Progenitor cell of endocrine pancreas (in vitro differentiated cells): Measurements from ENCODE around the gene NAV3. TPM values are rescaled to one million over a fixed set of nuclear protein-coding genes. Genes with fewer than 3 reads are reported as not detected.

Experiments used
- DNase-seq: peaks from one replicate; pipeline ENCODE4 v3.0.0; 2021; ENCODE audit warnings: low spot score; ENCODE audit not compliant: unreplicated experiment
- H3K27ac Mint-ChIP-seq: 2 replicates; pipeline ENCODE4 v1.8.0; 2021; ENCODE audit warnings: mild to moderate bottlenecking, moderate library complexity, mixed read lengths
- H3K27me3 Mint-ChIP-seq: 2 replicates; pipeline ENCODE4 v1.8.0; 2021; ENCODE audit warnings: mixed read lengths
- H3K36me3 Mint-ChIP-seq: 2 replicates; pipeline ENCODE4 v1.8.0; 2022; ENCODE audit warnings: mixed read lengths; ENCODE audit not compliant: insufficient read depth
- H3K4me1 Mint-ChIP-seq: 2 replicates; pipeline ENCODE4 v1.8.0; 2021; ENCODE audit warnings: low read depth, mixed read lengths
- H3K4me3 Mint-ChIP-seq: 2 replicates; pipeline ENCODE4 v1.8.0; 2021; ENCODE audit warnings: low read depth, mild to moderate bottlenecking, moderate library complexity, mixed read lengths
- H3K9me3 Mint-ChIP-seq: 2 replicates; pipeline ENCODE4 v1.8.0; 2021; ENCODE audit warnings: low read depth, mixed read lengths
- total RNA-seq: library from RNA; stranded (reverse); gene quantifications from 2 replicates; pipeline ENCODE4 v1.2.1, GENCODE V29; 2021
- TF ChIP-seq, protein P1 (sequence below): fragments of 200-600 bp; sonication (generic); IDR thresholded peaks from one replicate; pipeline ENCODE4 v1.5.0; 2021; ENCODE audit warnings: antibody characterized with exemption, mild to moderate bottlenecking; ENCODE audit not compliant: unreplicated experiment

NAV3 gene
- total RNA-seq, 1 donor from 2014 or later: 11.5 TPM

GRCh38 chr12:77947330-77947729, 116.6 kb downstream of the NAV3 start:
- DNase-seq: no peak
- H3K4me1 Mint-ChIP-seq: no peaks in the 10 kb centered on the region
- no peaks in the 10 kb centered on the region for H3K36me3 Mint-ChIP-seq
- TF ChIP-seq, protein P1, sequence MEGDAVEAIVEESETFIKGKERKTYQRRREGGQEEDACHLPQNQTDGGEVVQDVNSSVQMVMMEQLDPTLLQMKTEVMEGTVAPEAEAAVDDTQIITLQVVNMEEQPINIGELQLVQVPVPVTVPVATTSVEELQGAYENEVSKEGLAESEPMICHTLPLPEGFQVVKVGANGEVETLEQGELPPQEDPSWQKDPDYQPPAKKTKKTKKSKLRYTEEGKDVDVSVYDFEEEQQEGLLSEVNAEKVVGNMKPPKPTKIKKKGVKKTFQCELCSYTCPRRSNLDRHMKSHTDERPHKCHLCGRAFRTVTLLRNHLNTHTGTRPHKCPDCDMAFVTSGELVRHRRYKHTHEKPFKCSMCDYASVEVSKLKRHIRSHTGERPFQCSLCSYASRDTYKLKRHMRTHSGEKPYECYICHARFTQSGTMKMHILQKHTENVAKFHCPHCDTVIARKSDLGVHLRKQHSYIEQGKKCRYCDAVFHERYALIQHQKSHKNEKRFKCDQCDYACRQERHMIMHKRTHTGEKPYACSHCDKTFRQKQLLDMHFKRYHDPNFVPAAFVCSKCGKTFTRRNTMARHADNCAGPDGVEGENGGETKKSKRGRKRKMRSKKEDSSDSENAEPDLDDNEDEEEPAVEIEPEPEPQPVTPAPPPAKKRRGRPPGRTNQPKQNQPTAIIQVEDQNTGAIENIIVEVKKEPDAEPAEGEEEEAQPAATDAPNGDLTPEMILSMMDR: no peak
- H3K27me3 Mint-ChIP-seq: no peaks in the 10 kb centered on the region
- H3K4me3 Mint-ChIP-seq: no peak overlapping the region
- no peak overlapping the region for H3K27ac Mint-ChIP-seq
- H3K9me3 Mint-ChIP-seq: peaks cover 6% of the 10 kb centered on the region

DNA sequence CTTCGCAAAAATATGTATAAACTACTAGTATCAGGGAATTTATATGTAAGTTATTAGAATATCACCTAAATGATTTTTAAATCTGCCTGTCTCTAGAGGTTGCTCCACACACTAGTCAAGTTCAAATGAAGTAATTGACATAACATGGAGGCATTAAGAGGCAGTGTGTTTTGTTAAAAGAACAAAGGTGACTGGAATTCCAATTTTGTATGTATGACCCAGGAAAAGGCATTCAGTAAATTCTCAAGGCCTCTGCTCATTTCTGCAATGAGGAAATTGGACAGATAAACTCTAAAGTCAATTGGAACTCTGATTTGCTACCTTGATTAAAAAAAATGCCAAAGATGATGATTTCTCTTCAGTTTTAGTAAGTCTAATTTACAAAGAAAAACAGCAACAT, 117.1 kb downstream of the NAV3 start:
- H3K36me3 Mint-ChIP-seq: no peaks in the 10 kb centered on the region
- H3K27ac Mint-ChIP-seq: no peak overlapping the region
- no peaks in the 10 kb centered on the region for H3K27me3 Mint-ChIP-seq
- no peak overlapping the region for H3K4me3 Mint-ChIP-seq
- TF ChIP-seq, protein P1: no peak
- no peak for DNase-seq
- peaks cover 6% of the 10 kb centered on the region for H3K9me3 Mint-ChIP-seq
- H3K4me1 Mint-ChIP-seq: no peaks in the 10 kb centered on the region

DNA sequence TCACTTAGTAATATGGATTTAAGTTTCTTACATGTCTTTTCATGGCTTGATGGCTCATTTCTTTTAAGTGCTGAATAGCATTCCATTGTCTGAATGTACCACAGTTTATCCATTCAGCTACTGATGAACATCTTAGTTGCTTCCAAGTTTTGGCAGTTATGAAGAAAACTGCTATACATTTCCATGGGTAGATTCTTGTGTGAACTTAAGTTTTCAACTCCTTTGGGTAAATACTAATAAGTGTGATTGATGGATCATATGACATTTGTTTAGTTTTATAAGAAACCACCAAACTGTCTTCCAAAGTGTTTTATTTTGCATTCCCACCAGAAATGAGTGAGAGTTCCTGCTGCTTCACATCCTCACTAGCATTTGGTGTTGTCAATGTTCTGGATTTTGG, 119.2 kb downstream of the NAV3 start:
- H3K27ac Mint-ChIP-seq: no peak overlapping the region
- H3K4me1 Mint-ChIP-seq: no peaks in the 10 kb centered on the region
- H3K27me3 Mint-ChIP-seq: no peaks in the 10 kb centered on the region
- no peak for DNase-seq
- H3K9me3 Mint-ChIP-seq: peaks cover 6% of the 10 kb centered on the region
- no peak overlapping the region for H3K4me3 Mint-ChIP-seq
- H3K36me3 Mint-ChIP-seq: no peaks in the 10 kb centered on the region
- TF ChIP-seq, protein P1: no peak

DNA sequence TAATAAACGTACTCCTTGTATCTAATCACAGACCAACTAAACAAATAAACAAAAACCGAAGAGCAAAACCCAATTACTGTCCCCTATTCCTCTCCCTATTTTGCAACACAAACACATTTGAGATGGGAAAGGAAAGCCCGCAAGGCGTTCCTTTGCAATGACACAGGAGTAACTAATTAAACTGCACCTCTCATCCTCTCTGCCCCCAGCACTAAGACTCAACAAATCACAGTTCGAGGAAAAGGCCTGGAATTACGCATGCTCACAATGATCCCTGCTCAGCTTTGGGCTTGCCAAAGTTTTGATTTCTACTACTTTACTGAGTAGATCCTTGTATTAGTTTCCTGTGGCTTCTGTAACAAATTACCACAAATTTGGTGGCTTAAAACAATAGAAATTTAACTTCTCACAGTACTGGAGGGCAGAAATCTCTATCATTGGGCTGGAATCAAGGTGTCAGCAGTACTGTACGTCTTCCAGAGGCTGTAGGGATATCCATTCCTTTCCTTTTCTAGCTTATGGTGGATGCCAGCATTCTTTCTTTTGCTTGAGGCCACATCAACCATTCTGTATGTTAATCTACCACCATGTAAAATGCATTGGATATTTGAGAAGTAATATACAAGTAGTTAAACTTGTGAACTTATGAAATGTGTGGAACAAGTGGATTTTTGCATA, 123.0 kb downstream of the NAV3 start:
- TF ChIP-seq, protein P1: no peak
- Mint-ChIP-seq H3K4me3 (no peak overlapping the region), H3K27ac (no peak overlapping the region), H3K9me3 (peaks cover 6% of the 10 kb centered on the region), H3K4me1 (no peaks in the 10 kb centered on the region), H3K36me3 (no peaks in the 10 kb centered on the region), H3K27me3 (no peaks in the 10 kb centered on the region)
- no peak for DNase-seq

DNA sequence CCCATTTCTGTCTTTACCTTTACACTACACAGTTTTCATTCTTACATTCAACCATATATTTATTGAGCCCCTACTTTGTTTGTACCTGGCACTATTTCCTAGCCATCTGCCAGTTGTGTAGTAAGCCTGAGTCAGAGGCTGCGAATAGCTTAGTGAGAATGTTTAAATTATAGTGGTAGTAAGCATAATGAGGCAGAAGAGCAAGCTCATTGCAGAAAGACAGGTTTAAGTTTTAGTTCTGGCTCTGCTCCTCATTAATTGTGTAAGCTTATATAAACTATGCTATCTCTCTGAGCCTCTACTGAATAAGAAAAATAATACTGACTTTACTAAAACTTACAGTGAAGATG, 123.5 kb downstream of the NAV3 start:
- DNase-seq: no peak
- Mint-ChIP-seq H3K4me1 (no peaks in the 10 kb centered on the region), H3K36me3 (no peaks in the 10 kb centered on the region), H3K9me3 (peaks cover 6% of the 10 kb centered on the region), H3K4me3 (no peak overlapping the region), H3K27me3 (no peaks in the 10 kb centered on the region), H3K27ac (no peak overlapping the region)
- TF ChIP-seq, protein P1: no peak
